DND-41 (cell line): Measurements from ENCODE around the gene CAMTA2.

ENCODE experiments used
- ATAC-seq: fragments of 200-7000 bp; cut with Tn5 transposase; 3 replicates; pipeline ENCODE4 v1.9.1; 2021; ENCODE audit warnings: low read depth; ENCODE audit not compliant: insufficient read depth
- DNase-seq: peaks from one replicate; pipeline ENCODE4 v3.0.0-alpha.2; 2020
- H2AFZ ChIP-seq: 2 replicates; pipeline ENCODE4 v1.6.0; 2012; ENCODE audit warnings: low read depth, low read length
- H3K27ac ChIP-seq: 2 replicates; pipeline ENCODE4 v1.5.1; 2012; ENCODE audit warnings: low read length, inconsistent platforms
- H3K27me3 ChIP-seq: fragments of 200-600 bp; sonication (generic); 2 replicates; pipeline ENCODE4 v1.6.0; 2012; ENCODE audit warnings: low read length, mild to moderate bottlenecking, inconsistent platforms; ENCODE audit not compliant: insufficient read depth, poor library complexity
- H3K36me3 ChIP-seq: 2 replicates; pipeline ENCODE4 v1.5.1; 2012; ENCODE audit warnings: low read length, inconsistent platforms; ENCODE audit not compliant: insufficient read depth
- H3K4me1 ChIP-seq: 2 replicates; pipeline ENCODE4 v1.5.1; 2012; ENCODE audit warnings: mild to moderate bottlenecking, low read length; ENCODE audit not compliant: insufficient read depth
- H3K4me2 ChIP-seq: 2 replicates; pipeline ENCODE4 v1.6.0; 2012; ENCODE audit warnings: mild to moderate bottlenecking, moderate library complexity, low read length, inconsistent platforms; ENCODE audit not compliant: insufficient read depth
- H3K4me3 ChIP-seq, 2 experiments: fragments of 200-600 bp in 1 of 2; shearing (Covaris generic) in 1 of 2; 2 replicates each; pipeline ENCODE4 v1.5.1; 2012 to 2016; ENCODE audit warnings: inconsistent platforms in 2 of 2, low read length in 2 of 2, mild to moderate bottlenecking in 2 of 2, low read depth in 1 of 2, moderate library complexity in 1 of 2
- H3K79me2 ChIP-seq: 2 replicates; pipeline ENCODE4 v1.6.0; 2012; ENCODE audit warnings: low read length, inconsistent platforms; ENCODE audit not compliant: insufficient read depth
- H3K9ac ChIP-seq: 2 replicates; pipeline ENCODE4 v1.6.0; 2012; ENCODE audit warnings: low read depth, mild to moderate bottlenecking, inconsistent platforms, low read length, moderate library complexity
- H3K9me3 ChIP-seq: 2 replicates; pipeline ENCODE4 v1.5.1; 2012; ENCODE audit warnings: low read length, moderate library complexity, mild to moderate bottlenecking, inconsistent platforms; ENCODE audit not compliant: insufficient read depth, severe bottlenecking
- H4K20me1 ChIP-seq: 2 replicates; pipeline ENCODE4 v1.6.0; 2012; ENCODE audit warnings: low read length; ENCODE audit not compliant: insufficient read depth
- CTCF ChIP-seq: IDR thresholded peaks from 2 replicates; pipeline ENCODE4 v1.5.1; 2012; ENCODE audit warnings: borderline replicate concordance, low read length, moderate library complexity, mild to moderate bottlenecking; ENCODE audit not compliant: poor library complexity, severe bottlenecking; ENCODE audit errors: extremely low read depth
- EZH2 ChIP-seq: IDR thresholded peaks from 3 replicates; pipeline ENCODE4 v1.6.1; 2012; ENCODE audit warnings: borderline replicate concordance, low read depth, mild to moderate bottlenecking, moderate library complexity, low read length, inconsistent platforms; ENCODE audit not compliant: severe bottlenecking

The CAMTA2 gene

GRCh38 chr17:4921320-4921719, 66.2 kb downstream of the CAMTA2 start:
- no peak overlapping the region for H2AFZ ChIP-seq
- H3K36me3 ChIP-seq, result no peaks in the 10 kb centered on the region
- H3K79me2 ChIP-seq, result no peaks in the 10 kb centered on the region
- H3K9me3 ChIP-seq, result no peaks in the 10 kb centered on the region
- no peaks in the 10 kb centered on the region for H3K4me1 ChIP-seq
- TF ChIP-seq CTCF (no peak), EZH2 (no peak)
- DNase-seq, result no peak
- H3K9ac ChIP-seq, result no peak overlapping the region
- no peak overlapping the region for H3K4me3 ChIP-seq
- no peak overlapping the region for H3K27ac ChIP-seq
- H3K27me3 ChIP-seq, result no peaks in the 10 kb centered on the region
- no peak for ATAC-seq
- H3K4me2 ChIP-seq, result no peak overlapping the region
- H4K20me1 ChIP-seq, result no peaks in the 10 kb centered on the region

- Histone ChIP-seq H3K4me3 (no peak overlapping the region), H3K79me2 (no peaks in the 10 kb centered on the region), H4K20me1 (no peaks in the 10 kb centered on the region), H3K27me3 (no peaks in the 10 kb centered on the region), H3K9me3 (no peaks in the 10 kb centered on the region), H3K4me1 (no peaks in the 10 kb centered on the region), H2AFZ (no peak overlapping the region), H3K4me2 (no peak overlapping the region), H3K27ac (no peak overlapping the region), H3K36me3 (no peaks in the 10 kb centered on the region), H3K9ac (no peak overlapping the region)
- TF ChIP-seq CTCF (no peak), EZH2 (no peak)
- DNase-seq, result no peak
- no peak; the same call in 2 of the 3 replicates for ATAC-seq
Observed at GRCh38 chr17:4920351-4921048, 67.0 kb downstream of the CAMTA2 start.

- no peak overlapping the region for H3K4me2 ChIP-seq
- H3K4me1 ChIP-seq, result no peaks in the 10 kb centered on the region
- TF ChIP-seq CTCF (no peak), EZH2 (no peak)
- no peak overlapping the region for H3K27ac ChIP-seq
- H3K27me3 ChIP-seq, result no peaks in the 10 kb centered on the region
- DNase-seq (no peak), ATAC-seq (no peak)
- no peak overlapping the region for H3K9ac ChIP-seq
- H3K36me3 ChIP-seq, result no peaks in the 10 kb centered on the region
- no peak overlapping the region for H2AFZ ChIP-seq
- H3K9me3 ChIP-seq, result no peaks in the 10 kb centered on the region
- H3K79me2 ChIP-seq, result no peaks in the 10 kb centered on the region
- H3K4me3 ChIP-seq, result no peak overlapping the region
- H4K20me1 ChIP-seq, result no peaks in the 10 kb centered on the region
Observed at GRCh38 chr17:4919511-4920047, 67.9 kb downstream of the CAMTA2 start.
